Middle frontal gyrus (tissue), 1 donor: ENCODE data around the gene PTPRT.
A peak's percentile ranks its signal among the peaks of the same experiment; 100 is the strongest.
"Not testable (repeated sequence)": the region's sequence is repeated elsewhere in the genome, so short reads cannot be mapped to it uniquely, and the experiment has no call there.

Experiments used
- DNase-seq: peaks from one replicate; pipeline ENCODE4 v3.0.0-alpha.2; 2015; ENCODE audit warnings: low spot score; ENCODE audit errors: extremely low spot score

PTPRT gene

DNA sequence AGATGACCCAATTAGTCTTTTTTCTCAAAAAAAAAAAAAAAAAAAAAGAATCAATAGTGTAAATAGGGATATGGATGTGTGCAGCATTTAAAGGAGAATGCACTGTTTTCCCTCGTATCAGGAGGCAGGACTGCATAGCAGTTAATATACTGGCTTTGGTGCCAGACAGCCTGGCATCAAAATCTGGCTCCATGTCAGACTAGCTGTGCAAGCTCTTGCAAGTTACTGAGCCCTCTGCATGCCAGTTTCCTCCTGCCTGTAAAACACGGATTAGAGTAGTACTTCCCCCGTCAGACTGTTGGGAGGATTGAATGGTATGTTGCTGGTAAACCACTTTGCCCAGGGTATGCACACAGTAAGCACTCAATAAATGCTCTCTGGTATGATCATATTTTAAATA is 977.3 kb downstream of the PTPRT start:
- DNase-seq = no peak

DNA sequence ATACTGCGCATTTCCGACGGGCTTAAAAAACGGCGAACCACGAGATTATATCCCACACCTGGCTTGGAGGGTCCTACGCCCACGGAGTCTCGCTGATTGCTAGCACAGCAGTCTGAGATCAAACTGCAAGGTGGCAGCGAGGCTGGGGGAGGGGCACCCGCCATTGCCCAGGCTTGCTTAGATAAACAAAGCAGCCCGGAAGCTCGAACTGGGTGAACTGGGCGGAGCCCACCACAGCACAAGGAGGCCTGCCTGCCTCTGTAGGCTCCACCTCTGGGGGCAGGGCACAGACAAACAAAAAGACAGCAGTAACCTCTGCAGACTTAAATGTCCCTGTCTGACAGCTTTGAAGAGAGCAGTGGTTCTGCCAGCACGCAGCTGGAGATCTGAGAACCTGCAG is 983.1 kb downstream of the PTPRT start:
- DNase-seq = not testable (repeated sequence)

DNA sequence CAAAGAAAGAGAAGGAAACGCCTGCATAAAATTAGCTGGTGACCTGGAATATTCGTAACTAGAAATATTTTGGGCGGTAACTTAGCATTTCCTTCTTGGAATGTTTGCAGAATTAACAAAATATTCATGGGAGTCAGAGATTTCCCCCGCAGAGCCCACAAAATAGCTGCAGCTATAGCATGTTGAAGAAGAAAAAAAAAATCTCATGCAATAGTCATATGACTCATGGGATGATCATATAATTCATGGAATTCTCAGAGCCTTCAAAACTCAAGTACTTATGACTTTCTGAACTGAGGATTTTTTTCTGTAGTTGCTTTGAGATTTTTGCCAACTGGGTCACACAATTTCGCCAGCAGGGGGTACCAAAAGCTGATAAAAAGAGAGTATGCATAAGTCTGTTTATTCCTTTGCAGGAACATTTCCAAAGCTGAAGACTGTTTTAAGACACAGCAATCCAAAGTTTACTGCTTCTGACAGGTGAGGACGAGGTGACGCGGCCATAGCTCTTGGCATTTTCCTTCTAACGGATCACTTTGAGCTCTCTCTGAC is 985.5 kb downstream of the PTPRT start:
- DNase-seq = no peak

DNA sequence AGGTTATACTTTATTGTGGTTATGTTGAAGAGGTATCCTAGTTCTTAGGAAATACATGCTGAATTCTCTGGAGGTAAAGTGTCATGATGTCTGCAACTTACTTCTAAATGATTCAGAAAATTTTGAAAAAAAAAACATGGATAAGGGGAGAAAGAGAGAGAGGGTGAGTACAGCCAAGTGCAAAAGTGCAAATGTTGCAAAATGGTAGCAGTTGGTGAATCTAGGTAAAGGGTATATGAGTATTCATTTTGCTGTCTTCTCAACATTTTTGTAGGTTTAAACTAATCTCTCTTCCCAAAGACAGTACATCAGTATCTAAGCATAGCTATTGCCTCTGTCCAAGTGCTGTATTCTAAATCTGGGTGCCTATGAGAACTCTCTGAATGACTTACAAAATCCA is 992.1 kb downstream of the PTPRT start:
- DNase-seq = no peak

DNA sequence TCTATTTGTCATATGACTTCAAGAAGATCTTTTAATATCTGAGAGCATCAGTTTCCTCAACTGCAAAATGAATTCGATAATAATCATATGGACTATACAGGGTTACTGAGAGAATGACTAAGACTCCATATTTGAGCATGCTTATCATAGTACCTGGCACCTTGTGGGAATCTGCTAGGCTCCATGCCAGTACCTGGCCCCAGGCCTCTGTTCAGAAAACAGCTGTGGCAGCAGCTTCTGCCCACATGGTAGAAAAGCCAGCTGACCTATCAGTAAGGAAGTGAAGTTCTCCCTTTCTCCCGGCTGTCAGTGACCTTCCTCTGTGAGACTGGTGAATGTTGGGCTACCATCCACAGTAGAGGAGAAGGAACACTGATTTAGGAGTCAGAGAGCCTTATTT is 996.6 kb downstream of the PTPRT start:
- DNase-seq = no peak

DNA sequence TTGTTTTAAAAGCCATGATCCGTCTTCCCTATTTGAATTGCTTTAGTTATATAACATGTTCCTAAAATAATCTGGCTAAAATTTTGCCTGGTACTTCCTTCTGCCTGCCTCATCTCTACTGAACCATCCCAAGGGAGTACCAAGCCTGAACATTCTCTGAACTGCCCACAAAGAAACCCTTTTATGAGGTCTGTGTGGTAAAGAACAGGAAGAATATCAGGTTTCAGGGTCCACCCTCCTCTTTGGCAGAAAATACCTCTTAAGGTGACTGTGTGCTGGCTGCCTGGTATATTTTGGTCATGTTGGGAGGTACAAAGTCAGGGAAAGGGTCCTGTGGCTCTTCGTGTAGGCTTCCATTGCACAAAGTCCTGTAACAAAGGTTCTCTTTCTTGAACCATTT is 997.4 kb downstream of the PTPRT start:
- DNase-seq = no peak

DNA sequence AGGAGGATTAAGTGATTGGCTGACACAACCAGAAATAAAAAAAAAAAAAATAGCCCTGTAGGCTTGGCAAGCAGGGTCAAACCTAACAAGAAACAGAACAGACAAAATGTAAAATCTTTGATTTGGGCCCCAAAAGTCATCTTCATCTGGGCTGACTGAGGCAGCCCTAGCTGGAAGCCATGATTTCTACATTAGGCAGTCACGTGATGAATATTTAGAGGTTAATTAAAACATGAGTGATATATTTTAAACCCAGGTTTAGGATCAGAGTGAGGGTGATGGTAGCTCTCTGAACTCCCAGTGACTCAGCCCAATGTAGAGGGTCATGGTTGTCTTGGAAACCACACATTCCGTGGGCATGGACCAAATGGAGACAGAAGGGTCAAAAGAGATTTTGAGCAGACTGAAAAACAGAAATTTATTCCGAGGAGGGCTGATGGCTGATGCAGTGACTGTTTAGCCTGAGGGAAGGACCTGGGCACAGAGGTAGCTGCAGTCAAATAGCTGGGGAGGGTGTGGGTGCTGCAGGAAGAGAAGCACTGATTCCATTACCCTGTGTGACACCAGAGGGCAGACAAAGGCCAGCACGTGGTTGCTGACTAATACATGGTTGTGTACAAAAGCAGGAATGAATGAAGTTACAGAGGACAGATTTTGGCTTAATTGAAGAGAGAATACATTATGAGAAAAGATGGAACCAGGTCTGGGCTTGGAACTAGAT is 998.4 kb downstream of the PTPRT start:
- DNase-seq = no peak

DNA sequence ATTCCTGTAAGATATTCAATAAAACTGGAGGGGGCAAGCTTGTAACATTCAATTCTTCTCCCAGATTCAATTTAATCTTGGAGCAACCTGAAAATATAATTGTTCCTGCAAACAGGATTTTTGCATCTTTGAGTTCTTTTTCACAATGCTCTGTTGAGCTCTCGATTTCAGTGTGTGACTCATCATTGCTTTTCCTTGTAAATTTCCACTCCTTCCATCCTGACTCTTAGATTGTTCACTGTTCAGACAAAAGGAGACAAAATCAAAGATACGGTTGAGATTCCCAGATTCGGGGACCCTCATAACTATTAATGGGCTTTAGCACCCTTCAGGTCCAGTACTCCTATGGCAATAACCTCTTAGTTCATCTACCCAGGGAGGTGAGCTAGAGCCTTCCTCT is 999.6 kb downstream of the PTPRT start:
- peak; percentile 36 for DNase-seq

DNA sequence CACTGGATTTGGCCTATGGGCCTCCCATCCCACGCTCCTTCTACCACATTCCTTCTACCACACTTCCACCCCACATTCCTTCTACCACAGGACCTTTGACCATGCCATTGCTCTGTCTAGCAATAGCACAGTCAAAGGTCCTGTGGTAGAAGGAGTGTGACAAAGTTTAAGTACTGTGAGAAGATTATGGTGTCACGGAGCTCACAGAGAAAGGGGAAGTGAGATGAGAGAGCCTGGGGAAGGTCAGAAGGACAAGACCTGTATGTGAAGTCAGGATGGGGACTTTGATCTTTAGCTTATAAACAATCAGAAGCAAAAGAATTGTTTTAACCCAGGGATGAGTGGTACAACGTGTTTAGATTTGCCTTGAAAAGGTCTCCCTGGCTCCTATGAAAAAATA is 1003.4 kb downstream of the PTPRT start:
- no peak for DNase-seq

DNA sequence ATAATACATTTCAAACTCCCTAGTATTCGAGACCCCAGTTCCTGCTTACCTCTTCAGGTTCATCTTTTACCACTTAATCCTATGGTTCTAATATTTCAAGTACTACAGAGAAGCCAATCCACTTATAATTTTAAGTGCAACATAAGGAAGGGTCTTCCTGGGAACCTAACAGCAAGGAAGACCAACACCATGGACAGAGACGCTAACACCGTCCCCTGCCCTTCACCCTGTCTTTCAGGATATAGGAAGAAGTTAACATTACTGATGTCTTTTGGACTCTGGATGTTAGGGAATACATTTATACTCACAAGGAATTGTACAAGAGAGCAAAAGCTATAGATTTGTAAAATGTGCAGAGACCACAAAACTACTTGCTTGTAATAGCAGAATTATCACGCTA is 1006.6 kb downstream of the PTPRT start:
- DNase-seq = no peak

DNA sequence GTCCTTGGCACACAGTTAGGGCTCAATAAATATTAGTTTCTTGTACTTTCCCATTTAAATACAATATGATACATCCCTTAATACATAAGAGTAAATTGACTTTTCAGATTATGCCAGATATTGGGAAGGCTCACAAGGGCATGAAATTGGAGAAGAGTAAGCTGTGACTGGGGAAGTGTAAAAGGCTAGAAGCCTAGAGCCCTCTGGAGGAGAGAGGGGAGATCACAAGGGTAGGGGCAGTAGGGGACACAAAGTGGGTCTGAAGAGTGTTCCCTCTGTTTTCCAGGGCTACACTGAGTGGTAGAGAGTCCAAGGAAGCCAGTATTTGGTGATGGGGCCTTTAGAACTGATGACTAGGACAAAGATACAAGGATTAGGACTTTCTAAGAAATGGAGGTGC is 1008.6 kb downstream of the PTPRT start:
- DNase-seq = no peak

DNA sequence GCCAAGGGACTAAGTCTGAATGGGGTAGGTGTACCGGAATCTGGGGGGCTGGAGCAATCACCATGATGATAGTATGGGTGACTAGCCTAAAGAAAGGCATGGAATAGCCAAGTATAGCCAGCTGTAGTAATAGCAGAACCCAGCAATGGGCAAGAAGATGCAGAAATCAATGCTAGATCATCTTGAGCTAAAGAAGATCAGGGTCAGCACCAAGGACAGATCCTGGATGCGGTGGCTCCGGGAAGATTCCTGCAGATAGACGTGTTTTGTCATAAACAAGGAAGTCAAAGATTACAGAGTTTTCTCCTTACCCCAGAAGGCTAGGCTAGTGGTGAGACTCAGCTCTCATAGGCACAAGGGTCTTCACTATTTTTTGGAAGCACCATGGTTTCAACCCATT is 1009.9 kb downstream of the PTPRT start:
- no peak for DNase-seq

DNA sequence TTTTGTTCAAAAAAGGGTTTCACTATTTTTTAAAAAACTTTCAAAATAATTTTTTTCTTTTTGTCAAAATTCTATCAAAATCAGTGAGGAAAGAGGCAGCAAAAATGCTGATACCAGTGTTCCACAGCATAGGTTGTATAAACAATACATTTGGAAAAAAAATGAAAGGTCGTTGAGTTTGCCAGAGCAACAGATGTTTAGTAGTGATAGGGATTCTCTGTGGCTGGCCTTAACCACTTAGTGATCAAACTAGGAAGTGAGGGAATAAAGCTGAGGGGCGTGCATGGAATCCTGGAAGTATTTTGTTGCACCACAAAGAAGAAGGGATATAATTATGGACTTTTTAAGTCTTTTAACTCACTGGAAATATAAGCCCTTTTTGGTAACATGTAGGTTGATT is 1016.3 kb downstream of the PTPRT start:
- no peak for DNase-seq

DNA sequence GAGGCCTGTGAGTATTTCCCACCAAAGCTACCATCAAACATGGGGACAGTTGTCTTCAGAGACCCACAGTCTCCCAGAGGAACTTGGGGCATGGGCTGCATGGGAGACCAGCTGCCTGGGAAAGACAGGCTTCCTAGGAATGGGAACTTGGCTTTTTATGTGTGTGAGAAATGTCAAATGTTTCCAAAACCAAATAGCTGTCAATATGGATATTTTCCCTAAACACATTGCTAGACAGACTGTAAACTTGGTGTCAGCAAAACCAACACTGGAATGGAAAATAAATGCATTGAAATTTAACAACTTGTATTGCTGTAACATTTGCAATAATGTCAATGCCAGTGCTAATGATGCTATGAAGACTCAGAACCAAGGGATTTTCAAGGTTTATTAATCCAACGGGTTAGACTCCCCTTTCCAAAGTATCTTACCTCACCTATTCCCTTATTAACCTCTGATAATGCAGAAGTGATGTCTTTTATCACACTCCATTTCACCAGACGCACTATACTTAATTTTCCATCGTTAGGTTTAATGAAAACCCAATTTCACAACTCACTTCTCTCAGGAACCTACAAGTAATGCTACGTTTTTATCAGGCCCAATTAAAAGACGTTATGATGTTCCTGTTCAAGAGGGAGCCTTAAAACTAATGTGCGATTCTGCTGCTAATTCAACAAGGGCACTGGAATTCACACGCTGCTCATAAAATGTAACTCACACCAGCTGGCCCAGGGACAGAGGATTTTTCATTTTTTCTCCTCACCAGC is 1025.4 kb downstream of the PTPRT start:
- no peak for DNase-seq

DNA sequence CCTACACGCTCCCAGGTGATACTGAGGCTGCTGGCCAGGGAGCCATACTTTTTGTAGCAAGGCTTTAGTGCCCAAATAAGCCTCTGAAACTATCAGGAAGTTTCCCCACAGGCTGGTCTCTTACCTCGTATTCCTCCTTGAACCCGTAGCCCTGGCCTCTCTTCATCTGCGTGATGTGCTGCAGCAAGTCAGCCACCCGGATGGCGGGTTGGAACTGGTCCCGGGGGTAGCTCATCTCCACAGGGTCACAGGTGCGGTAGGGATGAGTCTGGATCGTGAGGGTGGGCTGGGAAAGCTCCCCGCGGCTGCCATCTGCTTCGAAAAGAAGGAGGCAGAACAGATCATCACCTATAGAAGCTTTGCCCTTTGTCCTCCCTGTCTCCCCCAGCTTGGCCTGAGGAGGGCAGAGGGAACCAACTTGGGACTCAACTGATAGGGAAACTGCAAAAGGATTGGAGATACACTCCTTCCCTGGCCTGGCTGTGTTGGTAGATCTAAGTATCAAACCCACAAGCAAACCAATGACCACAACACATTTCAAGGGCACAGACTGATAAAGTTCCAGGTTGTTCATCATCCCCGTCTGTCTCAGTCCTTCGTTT is 1028.4 kb downstream of the PTPRT start:
- no peak for DNase-seq

DNA sequence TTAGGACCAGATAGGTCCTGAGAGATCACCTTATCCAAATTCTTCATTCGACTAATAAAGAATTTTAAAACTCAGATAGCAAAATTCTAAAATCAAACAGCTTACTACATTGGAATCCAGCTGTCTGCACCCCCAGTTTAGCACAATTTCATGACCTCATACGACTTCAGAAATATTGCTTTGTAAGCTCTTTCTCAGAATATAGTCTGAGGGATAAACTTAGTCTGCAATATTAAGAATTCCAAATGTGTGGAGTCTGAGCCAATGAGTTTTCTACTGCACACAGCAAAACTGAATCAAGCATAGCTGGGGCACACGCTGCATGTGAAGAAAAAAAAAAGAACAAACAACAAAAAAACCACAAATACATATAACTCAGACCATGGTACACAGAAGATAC is 1029.9 kb downstream of the PTPRT start:
- no peak for DNase-seq

DNA sequence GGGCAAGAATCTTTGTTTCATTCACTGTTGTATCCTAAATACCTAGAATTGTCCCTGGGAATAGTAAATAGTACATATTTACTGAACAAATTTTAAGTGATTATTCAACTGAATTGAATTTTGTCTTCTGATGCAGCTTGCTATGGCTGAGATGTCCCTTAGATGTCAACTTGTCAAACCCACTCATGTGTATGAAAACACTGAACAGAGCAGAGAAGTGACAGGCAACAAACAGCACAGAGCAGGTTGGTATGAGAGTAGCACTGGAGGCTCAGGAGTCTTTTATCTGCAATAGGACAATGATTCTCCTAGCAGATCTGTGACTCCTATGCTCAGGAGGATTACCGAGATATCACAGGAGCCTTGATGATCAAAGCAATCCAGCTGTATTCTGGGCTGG is 1031.4 kb downstream of the PTPRT start:
- no peak for DNase-seq

DNA sequence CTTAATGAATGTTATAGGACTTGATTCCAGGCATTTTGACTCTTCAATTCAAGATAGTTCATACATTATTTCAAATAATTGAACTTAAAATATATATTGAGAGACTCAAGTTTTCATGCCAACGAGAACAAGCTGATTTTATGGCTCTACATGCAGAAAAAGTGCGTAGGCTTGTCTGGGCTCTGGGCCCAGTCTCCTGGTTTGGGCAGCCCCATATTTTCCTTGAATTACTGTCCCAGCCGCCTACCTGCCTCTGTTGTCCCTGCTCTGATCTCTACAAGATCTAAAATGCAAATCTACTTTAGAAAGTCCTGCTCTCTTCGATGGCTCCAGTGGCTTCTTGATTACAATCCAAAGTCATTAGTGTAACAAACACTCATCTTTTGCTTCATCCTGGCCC is 1034.1 kb downstream of the PTPRT start:
- DNase-seq = peak; percentile 23

DNA sequence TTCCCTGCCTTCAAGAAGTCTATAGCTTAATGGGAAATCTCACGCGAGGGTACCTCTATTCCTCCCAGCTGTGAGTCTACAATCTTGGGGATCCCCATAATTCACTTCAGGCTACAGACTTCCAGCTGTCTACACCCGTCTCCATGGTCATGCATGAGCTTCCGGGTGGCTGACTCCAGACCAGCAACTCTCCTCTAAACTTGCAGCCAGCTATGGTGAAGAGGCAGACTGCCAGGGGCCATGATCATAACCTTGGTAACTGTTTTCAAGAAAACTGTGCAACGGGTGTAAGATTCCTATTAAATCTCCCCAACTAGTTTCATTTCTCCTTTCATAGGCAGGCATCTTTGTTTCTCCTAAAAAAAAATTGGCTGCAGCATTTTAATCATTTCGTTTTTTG is 1037.1 kb downstream of the PTPRT start:
- DNase-seq = no peak

DNA sequence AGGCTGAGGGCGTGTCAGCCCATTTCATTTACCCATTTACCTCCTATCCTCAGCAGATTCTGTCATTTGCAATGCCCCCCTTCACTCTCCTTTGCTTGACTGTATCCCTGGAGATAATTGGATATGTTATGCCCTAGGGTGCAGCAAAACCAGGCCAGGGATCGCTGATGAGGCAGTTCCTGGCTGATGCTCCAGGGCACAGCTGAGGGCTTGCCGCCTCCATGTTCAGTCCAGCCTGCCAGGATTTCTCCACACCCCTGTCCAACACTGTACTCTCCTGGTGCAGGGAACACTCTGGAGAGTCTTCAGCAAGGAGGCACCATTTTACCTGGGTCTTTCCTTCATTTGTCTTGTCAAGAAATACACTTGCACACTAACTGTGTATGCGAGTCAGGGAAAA is 1039.5 kb downstream of the PTPRT start:
- no peak for DNase-seq

DNA sequence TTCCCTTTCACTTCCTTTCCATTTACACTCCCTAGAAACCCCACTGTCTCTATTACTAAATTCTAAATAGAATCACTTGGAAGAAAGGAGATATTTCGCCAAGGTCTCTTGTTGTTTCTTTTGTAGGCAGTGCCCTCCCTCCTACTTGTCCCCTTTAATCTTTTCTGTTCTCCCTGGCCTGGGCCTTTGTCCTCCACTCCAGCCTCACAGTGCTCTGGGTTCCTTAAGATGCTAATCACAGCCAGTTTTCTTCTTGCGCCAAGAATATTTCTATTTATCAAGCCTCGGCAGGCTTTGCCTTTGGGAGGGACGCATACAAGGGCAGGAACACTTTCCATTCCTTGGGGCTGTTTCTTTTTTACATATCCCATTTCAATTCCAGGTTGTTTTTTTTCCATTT is 1051.0 kb downstream of the PTPRT start:
- no peak for DNase-seq
